ENCODE measurements around the gene NTRK2.

NTRK2 gene

DNA sequence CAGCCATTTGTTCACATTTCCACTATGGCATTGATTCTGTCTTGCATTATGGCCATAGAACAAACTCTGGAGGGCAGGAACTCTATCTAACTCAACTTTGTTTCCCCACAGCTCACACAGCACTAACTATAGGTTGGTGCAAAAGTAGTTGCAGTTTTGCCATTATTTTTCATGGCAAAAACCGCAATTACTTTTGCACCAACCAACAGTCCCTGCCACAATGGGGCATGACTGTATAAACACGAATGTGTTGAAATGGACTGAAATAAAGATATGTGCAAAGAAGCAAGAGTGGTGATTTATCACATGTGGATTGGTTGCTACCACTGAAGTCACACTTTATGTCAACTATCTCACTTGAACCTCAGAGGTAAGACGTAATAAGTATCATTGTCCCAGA is 338.7 kb downstream of the NTRK2 start:
- DNase-seq = no peak

DNA sequence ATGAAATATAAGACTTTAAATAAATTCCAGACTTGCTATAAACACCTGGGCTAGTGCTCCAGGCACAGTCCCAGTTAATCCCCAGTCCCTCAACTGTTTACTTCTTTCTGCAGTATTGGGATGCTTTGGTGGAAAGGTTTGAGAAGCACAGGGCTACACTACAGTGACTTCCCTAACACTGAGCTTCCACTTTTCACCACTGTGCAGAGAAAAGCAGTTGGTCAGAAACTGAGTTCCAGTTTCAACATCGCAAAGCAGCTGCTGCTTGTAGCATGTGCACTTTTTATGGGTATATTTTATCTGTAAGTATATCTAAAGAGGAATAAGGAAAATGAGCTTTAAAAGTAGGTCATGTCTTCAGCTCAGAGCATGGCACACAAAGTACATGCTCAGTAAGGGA is 339.7 kb downstream of the NTRK2 start:
- no peak for DNase-seq

DNA sequence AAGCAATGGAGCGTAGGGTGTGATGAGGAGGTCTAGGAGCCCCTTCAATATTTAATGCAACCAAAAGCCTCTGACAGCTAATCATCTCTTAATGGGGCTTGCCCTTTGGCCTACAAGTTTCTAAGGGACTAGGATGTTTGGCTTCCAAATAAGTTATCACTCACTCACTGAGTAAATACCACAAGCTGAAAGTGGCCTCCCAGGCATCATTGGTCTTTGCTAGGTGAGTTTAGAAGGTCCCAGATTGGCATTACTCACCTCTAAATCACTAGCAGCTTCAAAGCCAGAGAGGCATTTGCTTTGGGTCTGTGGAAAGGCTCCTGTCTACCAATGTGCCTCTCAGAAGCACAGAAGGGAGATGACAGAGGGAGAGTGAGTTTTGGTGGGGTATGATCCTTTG is 344.2 kb downstream of the NTRK2 start:
- no peak for DNase-seq

DNA sequence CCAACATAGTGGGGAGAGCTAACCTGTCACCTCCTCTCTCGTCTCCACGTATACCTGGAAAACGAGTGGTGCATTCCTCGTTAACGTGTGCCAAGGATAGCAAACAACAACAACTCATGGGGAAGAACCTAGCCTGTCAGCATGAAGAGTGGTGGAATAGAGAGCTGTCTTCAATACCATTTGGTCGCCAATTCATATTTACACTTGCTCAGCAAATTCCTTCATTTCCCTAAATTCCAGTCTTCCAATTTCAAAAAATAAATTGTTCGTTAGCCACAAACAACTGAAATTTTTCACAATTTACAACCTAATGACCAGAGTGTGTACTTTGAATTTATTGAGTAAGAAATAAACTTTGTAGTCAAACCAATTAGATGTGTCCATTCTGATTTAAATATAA is 344.8 kb downstream of the NTRK2 start:
- no peak for DNase-seq

DNA sequence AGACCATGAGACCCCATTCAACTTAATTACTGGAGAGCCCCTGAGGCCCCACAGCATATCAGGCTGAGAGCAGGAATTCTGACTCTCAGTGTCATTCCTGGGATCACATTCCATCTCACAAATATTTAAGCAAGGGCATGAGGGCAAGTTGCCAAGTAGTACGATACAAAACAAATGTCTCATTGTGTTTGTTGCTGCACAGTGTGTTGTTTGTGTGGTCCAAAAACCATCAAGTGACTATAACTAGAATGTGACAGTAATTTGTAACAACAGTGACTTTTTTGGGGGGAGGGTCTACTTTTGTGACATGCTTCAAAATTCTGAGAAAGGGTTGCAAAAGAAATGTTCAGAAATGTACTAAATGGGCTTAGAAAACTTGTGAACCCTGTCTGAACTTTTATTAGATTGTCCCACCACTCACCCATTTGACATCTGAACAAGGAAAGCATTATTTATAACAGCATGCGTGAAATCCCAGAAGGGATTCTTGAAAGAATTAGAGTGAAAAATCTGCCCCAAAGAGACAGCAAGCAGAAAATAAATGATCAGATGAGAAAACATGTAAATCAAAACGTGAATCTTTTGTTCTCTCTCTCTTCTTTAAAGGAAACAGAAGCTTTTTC is 347.0 kb downstream of the NTRK2 start:
- DNase-seq = peak in 22 of 56 donors; percentile 6 to 66 (median 28)

DNA sequence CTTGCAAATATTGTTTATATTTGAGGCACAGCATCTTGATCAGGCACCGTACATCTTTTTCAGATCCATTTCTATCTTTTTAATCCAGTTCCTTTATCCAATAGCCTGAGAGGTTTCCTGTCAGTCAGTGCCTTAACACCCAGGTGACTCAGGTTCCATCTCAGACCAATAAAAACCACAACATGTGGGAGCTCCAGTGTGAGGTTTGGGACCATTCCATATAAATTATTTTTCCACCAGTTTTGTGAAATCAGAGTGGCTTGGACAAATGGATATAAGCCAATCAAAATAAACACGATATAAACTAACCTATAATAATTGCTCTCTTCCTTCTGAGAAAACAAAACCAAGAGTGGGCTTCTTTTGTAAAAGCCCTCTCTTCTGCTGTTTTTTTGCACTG is 351.3 kb downstream of the NTRK2 start:
- no peak for DNase-seq

DNA sequence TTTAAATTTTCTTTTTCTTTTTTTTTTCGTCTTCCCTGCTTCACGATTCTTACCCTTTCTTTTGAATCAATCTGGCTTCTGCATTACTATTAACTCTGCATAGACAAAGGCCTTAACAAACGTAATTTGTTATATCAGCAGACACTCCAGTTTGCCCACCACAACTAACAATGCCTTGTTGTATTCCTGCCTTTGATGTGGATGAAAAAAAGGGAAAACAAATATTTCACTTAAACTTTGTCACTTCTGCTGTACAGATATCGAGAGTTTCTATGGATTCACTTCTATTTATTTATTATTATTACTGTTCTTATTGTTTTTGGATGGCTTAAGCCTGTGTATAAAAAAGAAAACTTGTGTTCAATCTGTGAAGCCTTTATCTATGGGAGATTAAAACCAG is 352.2 kb downstream of the NTRK2 start:
- no peak for DNase-seq

DNA sequence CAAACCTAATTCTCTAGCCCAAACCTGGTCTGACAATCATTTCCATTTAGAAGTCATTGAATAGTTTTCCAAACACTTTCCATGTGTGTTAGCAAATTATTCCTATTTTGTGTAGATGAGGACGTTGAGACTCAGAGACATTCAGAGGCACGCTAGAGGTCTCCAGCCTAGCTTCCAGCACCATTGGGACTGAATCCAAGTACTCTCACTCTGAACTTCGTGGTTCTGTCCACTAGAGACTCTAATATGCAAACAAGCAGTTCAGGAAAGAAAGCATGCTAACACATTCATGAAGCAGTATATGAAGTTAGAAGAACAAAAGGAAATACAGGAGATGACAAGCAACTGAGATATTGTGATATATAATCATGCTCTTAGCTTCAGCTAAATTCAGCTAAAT is 354.8 kb downstream of the NTRK2 start:
- DNase-seq = peak in 30 of 56 donors; percentile 6 to 73 (median 34)

DNA sequence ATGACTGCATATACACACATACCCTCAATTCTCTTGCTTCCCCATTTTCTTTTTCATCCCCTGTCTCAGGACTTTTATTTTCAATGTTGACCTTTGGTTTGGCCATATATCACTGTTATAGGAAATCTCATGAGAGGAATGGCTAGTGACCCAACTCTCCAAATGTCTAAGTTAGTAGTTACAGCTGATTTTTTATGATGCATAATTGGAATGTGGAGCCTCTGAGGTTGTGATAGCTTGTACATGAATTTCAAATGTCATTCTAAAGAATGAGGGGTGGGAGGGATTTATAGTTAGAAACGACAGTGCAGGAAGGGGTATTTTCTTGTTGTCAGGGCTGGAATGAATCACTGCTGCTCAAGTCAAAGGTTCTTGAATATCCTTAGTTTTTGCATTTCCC is 356.1 kb downstream of the NTRK2 start:
- no peak for DNase-seq

DNA sequence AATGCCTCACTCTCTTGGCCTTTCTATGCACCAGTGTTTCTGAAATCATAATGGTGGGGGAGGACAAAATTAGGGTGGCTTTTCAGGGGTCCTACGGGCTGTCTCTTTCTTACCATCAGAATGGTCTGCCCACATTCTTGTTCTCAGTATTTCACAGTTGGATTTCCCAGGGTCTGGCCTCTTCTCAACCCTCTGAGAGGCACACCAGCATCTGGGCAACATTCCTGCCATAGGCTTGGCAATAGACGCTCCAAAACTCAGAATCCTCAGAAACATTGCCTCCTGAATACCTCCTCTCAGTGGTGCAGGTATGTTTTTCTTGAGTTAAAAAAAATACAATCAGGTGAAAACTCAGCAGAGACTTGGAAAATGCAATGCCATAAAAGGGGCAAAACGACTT is 358.3 kb downstream of the NTRK2 start:
- no peak for DNase-seq

DNA sequence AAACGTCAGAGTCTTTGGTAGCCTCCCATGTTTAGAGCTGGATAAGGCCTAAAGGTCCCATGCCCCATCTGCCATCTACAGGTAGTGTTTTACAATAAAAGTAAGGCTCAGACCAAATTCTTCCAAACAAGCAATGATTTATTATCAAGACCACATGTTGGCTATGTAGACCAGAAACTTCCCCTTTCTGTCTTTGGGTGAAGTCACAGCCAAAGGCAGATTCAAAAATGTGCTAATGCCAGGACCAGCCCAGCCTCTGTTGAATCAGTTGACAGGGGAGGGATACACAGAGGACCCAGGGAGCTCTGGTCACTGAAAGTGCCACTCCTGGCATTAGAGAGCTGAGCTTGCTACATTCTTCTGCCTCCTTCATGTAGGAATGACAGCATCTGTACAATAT is 360.8 kb downstream of the NTRK2 start:
- DNase-seq = no peak

DNA sequence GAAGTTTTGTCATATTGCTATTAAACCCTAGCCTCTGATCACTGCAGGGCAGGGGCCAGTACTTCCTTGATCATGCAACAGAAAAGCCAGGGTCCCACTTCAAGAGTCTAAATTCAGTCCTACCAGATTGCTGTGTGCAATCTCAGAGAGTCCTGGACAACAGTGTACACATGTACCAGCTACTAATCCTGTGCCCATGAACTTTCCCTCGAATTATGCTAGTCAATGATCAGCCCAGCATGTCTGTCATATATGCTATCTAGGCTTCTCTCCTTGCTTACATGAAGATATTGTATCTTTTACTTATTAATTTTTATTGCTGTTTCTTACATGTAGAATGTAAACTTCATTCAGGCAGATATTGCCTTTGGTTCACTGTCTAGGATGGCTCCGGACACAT is 367.0 kb downstream of the NTRK2 start:
- no peak for DNase-seq

DNA sequence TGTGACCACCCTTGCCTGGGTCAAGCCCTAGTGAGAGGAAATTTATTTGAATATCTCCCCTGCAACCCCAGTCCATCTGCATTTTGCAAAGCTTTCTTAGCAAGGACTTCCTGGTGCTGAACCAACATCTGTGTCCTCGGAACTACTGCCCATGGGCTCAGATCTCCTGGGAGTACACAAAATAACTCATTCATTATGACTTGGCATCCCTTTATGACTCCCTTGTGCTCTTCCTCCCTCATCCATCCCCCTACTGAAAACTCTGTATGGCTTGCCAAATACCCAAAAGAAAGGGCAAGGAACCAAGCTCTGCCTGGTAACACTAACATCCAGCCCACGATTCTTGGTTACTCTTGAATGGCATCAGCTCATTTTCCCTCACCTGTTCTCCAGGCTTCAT is 368.5 kb downstream of the NTRK2 start:
- peak in 46 of 56 donors; percentile 4 to 84 (median 50) for DNase-seq

DNA sequence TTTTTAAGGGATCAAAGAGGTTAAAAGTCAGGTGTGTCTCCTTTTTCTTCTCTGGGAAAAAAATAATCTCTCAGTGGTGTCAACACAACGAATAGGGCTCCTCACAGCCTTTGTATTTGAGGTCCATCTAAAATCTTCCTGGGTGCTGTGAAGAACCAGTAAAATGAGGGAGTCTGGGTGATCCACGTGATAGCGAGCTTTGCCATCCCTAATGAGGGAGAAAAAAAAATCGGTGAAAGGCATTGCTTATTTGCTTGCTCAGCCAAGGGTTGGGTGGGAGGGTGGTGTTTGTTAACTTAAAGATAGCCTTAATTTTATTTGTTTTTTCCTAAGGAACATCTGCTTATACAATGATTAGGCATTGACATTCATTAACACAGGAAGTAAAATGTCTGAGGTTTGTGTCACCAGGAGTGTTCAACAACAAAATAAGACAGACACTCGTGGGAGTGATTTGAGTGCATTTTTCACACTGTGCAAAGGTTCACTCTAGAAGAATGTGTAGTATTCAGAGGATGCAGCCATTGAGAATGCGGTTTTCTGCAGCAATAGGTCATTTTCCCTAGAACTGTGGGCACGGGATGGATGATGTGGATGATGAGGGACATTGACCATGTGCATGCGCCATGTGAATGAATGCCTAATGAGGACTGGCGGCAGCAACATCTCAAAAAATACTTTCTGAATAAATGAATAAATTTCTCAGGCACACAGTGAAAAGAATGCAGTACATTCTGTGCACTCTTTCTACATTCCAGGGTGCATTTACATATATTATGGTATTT is 369.5 kb downstream of the NTRK2 start:
- peak in 32 of 56 donors; percentile 7 to 58 (median 30) for DNase-seq

DNA sequence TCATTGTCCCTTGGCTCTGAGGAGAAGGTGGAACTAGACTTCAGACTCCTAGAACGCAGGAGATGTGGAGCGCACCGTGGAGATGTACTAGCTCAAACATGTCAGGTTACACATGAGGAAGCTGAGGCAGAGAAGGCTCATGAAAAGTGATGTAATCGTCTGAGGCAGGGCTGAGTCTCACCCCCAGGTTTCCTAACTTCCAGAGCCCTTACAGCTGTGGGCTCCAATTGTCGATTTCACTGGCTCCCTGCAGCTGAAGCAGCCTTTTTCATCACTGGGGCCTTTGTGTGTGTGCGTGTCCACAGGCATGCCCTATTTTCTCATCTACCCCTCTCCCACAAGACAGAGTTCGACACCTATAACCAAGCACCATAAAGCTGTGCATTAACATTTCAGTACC is 370.6 kb downstream of the NTRK2 start:
- DNase-seq = peak in 48 of 56 donors; percentile 10 to 73 (median 46)

DNA sequence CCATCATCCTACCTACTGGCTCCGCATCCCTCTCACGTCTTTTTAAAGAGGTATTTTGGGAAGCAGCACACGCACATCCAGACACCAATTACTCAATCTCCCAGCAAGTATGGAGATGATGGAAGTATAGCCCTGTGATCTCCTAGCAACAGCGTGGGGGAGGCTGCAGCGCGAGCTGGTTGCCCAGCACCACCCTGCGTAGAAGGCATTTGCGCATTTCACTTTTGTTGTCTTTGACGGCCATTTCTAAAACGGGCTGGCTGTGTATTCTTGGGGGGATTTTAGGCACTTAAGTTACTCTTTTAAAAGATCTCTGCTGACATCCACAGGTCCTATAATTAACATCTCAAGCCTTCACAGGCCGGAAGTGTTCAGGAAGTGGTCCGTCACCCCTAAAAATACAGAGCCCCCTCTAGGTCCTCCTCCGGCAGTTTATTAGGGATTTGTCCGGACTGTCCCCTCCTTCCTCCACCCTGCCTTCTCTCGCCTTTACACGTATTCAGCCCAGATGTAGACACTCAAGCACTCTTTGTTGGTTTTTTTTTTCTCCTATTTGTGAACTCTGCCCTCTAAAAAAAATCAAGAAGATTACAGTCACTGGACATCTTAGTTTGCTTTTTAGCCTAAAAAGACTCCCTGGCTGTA is 371.4 kb downstream of the NTRK2 start:
- peak in 55 of 56 donors; percentile 26 to 91 (median 73) for DNase-seq

DNA sequence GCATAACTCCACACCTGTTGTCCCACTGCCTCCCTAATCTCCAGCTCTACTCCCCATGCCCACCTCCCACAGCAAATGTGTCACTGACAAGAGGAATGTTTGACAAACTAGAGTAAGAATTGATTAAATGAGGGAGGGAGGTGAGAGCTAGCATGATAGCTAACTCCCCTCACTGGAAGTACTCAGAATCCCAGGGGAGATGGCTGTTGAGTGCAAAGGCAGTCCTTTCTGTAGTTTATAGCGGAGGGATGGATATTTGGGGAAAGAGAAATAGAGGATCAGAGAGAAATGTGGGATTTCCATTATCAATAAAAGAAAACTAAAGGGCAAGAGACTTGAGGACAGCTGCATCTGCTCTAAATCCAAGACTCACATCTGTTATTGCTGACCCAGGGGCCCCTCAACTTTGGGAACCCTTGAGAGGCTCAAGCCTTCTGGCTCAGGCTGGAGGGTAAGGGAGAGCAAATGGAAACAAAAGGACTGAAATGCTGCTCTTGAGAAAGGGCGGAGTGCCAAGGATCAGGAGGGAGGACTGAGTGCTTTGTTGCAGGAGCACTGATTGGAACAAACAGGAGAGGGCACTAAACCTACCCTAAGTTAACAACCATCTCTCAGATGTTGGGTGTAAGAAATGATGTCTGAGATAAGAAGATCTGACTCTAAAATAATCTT is 372.1 kb downstream of the NTRK2 start:
- DNase-seq = peak in 13 of 56 donors; percentile 5 to 34 (median 15)

DNA sequence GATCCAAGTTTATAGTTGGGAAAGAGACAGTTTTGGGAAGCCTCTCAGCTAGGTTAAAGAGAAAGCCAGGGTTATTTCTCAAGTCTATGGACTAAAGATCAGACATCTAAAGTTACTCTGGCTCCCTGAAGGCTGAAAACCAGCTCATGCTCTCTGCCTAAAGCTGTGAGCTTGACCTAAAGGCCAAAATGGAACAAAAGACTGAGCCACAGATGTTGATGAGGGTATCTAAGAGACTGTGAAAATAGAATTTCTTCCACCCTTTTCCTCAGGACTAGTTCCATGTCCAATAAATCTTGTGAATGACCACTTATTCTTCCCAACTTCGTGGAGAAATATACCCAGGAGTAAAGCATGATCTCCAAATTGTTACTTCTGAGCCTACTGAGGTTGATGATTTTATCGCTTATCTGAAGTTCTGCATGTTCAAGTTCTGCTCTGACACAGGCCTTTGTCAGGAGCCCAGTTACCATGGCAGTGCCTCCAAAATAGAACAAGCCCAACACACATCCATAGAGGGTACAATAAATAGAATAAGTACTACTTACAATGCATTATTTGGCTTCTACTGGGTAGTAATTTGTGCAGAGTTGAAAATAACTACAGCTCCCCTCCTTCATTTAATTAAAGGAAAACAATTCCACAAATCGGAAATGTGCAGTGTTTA is 373.6 kb downstream of the NTRK2 start:
- peak in 5 of 56 donors; percentile 4 to 37 (median 18) for DNase-seq

DNA sequence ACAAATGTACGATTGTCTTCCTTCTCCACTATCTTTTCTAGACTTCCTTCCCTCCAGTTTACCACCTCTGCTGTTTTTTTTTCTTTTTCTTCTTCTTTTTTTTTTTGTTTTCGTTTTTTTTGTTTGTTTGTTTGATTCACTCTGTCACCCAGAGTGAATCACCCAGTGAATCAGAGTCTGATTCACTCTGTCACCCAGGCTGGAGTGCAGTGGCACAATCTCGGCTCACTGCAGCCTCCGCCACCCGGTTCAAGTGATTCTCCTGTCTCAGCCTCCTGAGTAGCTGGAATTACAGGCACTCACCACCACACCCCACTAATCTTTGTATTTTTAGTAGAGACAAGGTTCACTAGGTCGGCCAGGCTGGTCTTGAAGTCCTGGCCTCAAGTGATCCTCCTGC is 375.7 kb downstream of the NTRK2 start:
- DNase-seq = peak in 1 of 56 donors; percentile 12

DNA sequence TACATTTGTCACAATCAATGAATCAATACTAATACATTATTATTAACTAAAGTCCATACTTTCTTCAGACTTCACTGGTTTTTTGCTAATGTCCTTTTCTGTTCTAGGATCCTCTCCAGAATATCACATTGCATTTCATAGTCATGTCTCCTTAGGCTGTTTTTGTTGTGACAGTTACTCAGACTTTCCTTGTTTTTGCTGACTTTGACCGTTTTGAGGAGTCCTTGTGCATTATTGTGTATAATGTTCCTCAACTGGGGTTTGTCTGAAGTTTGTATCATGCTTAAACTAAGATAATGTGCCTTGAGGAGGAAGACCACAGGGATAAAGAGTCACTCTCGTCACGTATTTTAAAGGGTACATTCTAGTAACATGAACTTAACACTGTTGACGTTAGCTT is 376.9 kb downstream of the NTRK2 start:
- no peak for DNase-seq

DNA sequence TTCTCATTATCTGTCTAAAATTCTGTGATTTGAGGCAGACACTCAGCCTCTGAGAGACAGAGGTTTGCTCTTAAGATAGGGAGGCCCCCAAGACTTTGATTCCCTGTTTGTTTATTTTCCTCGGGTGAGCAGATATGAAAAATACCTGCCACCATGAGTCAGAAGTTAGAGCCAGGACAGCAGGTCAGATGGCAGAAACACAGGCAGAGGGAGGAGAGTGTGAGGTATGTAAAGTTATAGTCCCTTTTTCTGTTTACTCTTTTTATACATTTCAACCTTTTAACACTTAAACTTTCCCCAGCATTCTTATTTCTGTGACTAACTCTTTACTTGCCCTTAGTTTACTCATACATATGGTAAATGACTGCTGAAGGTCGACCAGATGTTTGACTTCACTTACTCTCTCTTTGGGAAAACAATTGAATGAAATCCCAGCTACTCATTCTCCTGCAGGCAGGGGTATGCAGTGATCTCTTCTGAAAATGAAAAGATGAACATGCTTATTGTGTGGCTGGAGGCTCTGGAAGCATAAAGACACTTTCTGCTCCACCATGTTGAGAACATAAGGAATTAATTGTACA is 383.8 kb downstream of the NTRK2 start:
- DNase-seq = no peak

All from nucleus accumbens (tissue), 56 donors.